HepG2 (cell line): ENCODE measurements around the gene TSGA10IP. TPM values are rescaled to one million over a fixed set of nuclear protein-coding genes. Genes with fewer than 3 reads are reported as not detected.

Source experiments
- FLYWCH1 ChIP-seq: sonication (generic); formaldehyde crosslinking; IDR thresholded peaks from 2 replicates; pipeline ENCODE4 v1.8.1; 2023; ENCODE audit warnings: mild to moderate bottlenecking, missing genetic modification reagents
- GATA4 ChIP-seq: sonication (generic); IDR thresholded peaks from 2 replicates; pipeline ENCODE4 v1.6.1; 2016; ENCODE audit warnings: antibody characterized with exemption, low read depth, borderline replicate concordance
- NONO ChIP-seq, 2 experiments: fragments of 450-650 bp in 1 of 2; sonication (generic) in 1 of 2; formaldehyde crosslinking in 1 of 2; IDR thresholded peaks in 1 of 2; conservative IDR thresholded peaks in 1 of 2; 2 replicates each; pipeline versions ENCODE4 v1.6.1 to v1.8.0; 2017 to 2022; ENCODE audit warnings: mild to moderate bottlenecking in 1 of 2, missing genetic modification reagents in 1 of 2, moderate library complexity in 1 of 2
- NR2F1 ChIP-seq, 2 experiments: fragments of 450-650 bp in 1 of 2; formaldehyde crosslinking in 1 of 2; IDR thresholded peaks; 2 replicates each; pipeline versions ENCODE4 v1.5.0 to v1.6.1; 2016 to 2020; ENCODE audit warnings: mild to moderate bottlenecking in 1 of 2, missing compliant biosample characterization in 1 of 2, missing genetic modification reagents in 1 of 2, moderate library complexity in 1 of 2
- SNAPC5 ChIP-seq: sonication (generic); formaldehyde crosslinking; IDR thresholded peaks from 2 replicates; pipeline ENCODE4 v1.8.1; 2023; ENCODE audit warnings: mild to moderate bottlenecking, missing genetic modification reagents, borderline replicate concordance
- STAT5B ChIP-seq: sonication (generic); formaldehyde crosslinking; IDR thresholded peaks from 2 replicates; pipeline ENCODE4 v1.4.0; 2020; ENCODE audit warnings: missing genetic modification reagents
- SUZ12 ChIP-seq: fragments of 150-350 bp; IDR thresholded peaks from 2 replicates; pipeline ENCODE4 v1.6.1; 2014; ENCODE audit warnings: low read depth, low read length
- THAP11 ChIP-seq: IDR thresholded peaks from 2 replicates; pipeline ENCODE4 v1.6.1; 2016; ENCODE audit warnings: missing biosample characterization, missing genetic modification reagents
- ZBTB2 ChIP-seq: sonication (generic); formaldehyde crosslinking; IDR thresholded peaks from 2 replicates; pipeline ENCODE4 v1.8.0; 2022; ENCODE audit warnings: low read depth, missing genetic modification reagents
- ZNF142 ChIP-seq: sonication (generic); formaldehyde crosslinking; IDR thresholded peaks from 2 replicates; pipeline ENCODE4 v1.4.0; 2020; ENCODE audit warnings: missing genetic modification reagents
- ZNF512 ChIP-seq: sonication (generic); formaldehyde crosslinking; IDR thresholded peaks from 2 replicates; pipeline ENCODE4 v1.4.0; 2020; ENCODE audit warnings: mild to moderate bottlenecking, missing genetic modification reagents
- ZNF512B ChIP-seq: sonication (generic); formaldehyde crosslinking; IDR thresholded peaks from 2 replicates; pipeline ENCODE4 v1.5.1; 2020; ENCODE audit warnings: missing genetic modification reagents, mild to moderate bottlenecking, borderline replicate concordance
- ZNF547 ChIP-seq: sonication (generic); formaldehyde crosslinking; IDR thresholded peaks from 2 replicates; pipeline ENCODE4 v1.5.1; 2020; ENCODE audit warnings: mild to moderate bottlenecking, missing genetic modification reagents
- ZNF558 ChIP-seq: sonication (generic); formaldehyde crosslinking; IDR thresholded peaks from 2 replicates; pipeline ENCODE4 v1.9.0; 2022; ENCODE audit warnings: mild to moderate bottlenecking, missing genetic modification reagents, borderline replicate concordance
- ZSCAN30 ChIP-seq: sonication (generic); formaldehyde crosslinking; IDR thresholded peaks from 2 replicates; pipeline ENCODE4 v1.5.0; 2020; ENCODE audit warnings: mild to moderate bottlenecking, missing genetic modification reagents
- polyA plus RNA-seq, 8 experiments: library from polyadenylated mRNA; depleted of rRNA in 3 of 8; stranded (reverse) in 7 of 8; unstranded in 1 of 8; fragments of >200 nt; fragmentation: Illumina TruSeq in 4 of 8; extraction: Trizol in 4 of 8; gene quantifications; 2 replicates each; pipeline versions ENCODE4 v1.2.1 to v1.2.3, GENCODE V29; 2011 to 2016; ENCODE audit warnings: low read depth in 4 of 8, missing spikeins in 1 of 8, mixed read lengths in 1 of 8; ENCODE audit not compliant: insufficient read depth in 1 of 8
- total RNA-seq, 5 experiments: library from RNA; depleted of rRNA; stranded (reverse); fragments of >200 nt; fragmentation: Illumina TruSeq; extraction: Trizol; gene quantifications; 2 replicates each; pipeline ENCODE4 v1.2.3, GENCODE V29; 2016; ENCODE audit warnings: low read depth in 1 of 5

TSGA10IP gene
- total and polyA plus RNA-seq, 2 of the 13 experiments (the other 11 are each of a cell fraction or from before 2014, with no cell fraction given), result not detected

DNA sequence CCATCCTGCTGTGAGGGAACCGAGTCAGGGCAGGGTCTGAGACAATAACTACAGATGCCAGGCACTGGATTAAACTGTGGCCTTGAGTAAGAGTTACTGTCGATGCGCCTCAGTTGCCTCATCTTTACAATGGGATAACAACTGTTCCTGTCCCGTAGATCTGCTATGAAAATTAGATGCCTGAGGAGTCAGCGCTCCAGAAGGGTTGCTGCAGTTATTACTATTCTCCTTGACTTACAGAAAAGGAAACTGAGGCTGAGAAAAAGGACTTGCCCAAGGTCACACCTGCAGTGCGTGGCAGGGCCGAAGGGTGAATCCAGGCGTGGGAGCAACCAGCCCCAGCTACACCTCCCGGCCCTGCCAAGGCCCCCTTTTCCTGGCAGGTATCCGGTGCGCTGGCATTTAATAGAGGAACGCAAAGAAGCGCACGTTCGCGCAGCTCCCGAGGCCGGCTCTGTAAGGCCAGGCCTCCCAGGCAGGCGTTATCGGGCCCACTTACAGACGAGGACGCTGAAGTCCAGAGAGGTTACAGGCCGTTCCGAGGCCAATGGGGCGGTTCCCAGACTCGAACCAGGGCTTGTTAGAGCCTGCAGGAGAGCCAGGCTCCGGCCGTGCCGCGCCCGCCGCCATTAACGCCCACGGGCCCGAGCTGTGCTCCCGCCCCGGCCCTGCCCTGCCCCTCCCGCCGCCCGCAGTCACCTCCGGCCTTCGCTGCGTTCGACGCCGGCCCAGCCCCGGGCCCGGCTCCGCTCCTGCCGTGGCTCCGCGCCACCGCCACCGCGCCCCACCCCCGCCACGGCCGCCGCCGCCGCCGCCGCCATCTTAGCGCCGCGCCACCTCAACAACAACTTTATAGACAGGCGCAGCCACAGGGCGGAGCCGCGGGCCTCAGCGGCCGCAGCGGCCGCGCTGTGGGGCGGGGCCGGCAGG, 26.8 kb upstream of the TSGA10IP start, which contains the start of gene C11orf68 (continued):
- peak; percentile 10; the same call in 1 of the 2 replicates for TF ChIP-seq ZSCAN30 (CRISPR knock-in tag)
- no peak for TF ChIP-seq THAP11
- TF ChIP-seq NONO (IDR thresholded peaks at IDR 0.05), result no peak
- TF ChIP-seq NONO (CRISPR knock-in tag; conservative IDR thresholded peaks at IDR 0.05), result no peak
- no peak for TF ChIP-seq ZNF512
- 0 out of 2 replicates have a peak, but pooled peaks have one; percentile 18 for TF ChIP-seq ZNF142 (CRISPR knock-in tag)
- TF ChIP-seq SNAPC5 (CRISPR knock-in tag), result no peak
- TF ChIP-seq FLYWCH1 (CRISPR knock-in tag), result no peak
- peak; percentile 68; the same call in 1 of the 2 replicates for TF ChIP-seq ZBTB2 (CRISPR knock-in tag)
- TF ChIP-seq STAT5B (CRISPR knock-in tag), result no peak
- no peak for TF ChIP-seq SUZ12
- 0 out of 2 replicates have a peak, but pooled peaks have one; percentile 13 for TF ChIP-seq ZNF547 (CRISPR knock-in tag)
- no peak for TF ChIP-seq NR2F1 (CRISPR knock-in tag; IDR thresholded peaks at IDR 0.05)
- TF ChIP-seq ZNF558 (CRISPR knock-in tag), result no peak
- no peak for TF ChIP-seq GATA4
- TF ChIP-seq ZNF512B (CRISPR knock-in tag), result no peak
